GM12878 (cell line): ENCODE measurements around the gene STRADB. TPM values are rescaled to one million over a fixed set of nuclear protein-coding genes. Genes with fewer than 3 reads are reported as not detected.
A peak's percentile ranks its signal among the peaks of the same experiment; 100 is the strongest.

Experiments used
- BCLAF1 ChIP-seq: fragments of 450-650 bp; IDR thresholded peaks from 2 replicates; pipeline ENCODE4 v1.6.1; 2017; ENCODE audit warnings: antibody characterized with exemption, mild to moderate bottlenecking, moderate library complexity
- BHLHE40 ChIP-seq, 2 experiments: fragments of 450-650 bp in 1 of 2; IDR thresholded peaks; 2 replicates each; pipeline ENCODE4 v1.6.1; 2011 to 2017; ENCODE audit warnings: low read depth in 2 of 2, borderline replicate concordance in 1 of 2, improper control_type of control experiment in 1 of 2, low read length in 1 of 2, mild to moderate bottlenecking in 1 of 2
- CEBPZ ChIP-seq: fragments of 150-350 bp; IDR thresholded peaks from 2 replicates; pipeline ENCODE4 v1.6.1; 2016; ENCODE audit warnings: low read depth, low read length
- MEF2B ChIP-seq: fragments of 450-650 bp; IDR thresholded peaks from 2 replicates; pipeline ENCODE4 v1.6.1; 2018; ENCODE audit warnings: mild to moderate bottlenecking, moderate library complexity; ENCODE audit not compliant: partially characterized antibody, poor library complexity, severe bottlenecking
- USF2 ChIP-seq: IDR thresholded peaks from 2 replicates; pipeline ENCODE4 v1.6.1; 2011; ENCODE audit warnings: low read depth, low read length, improper control_type of control experiment, borderline replicate concordance
- ZNF274 ChIP-seq: IDR thresholded peaks from one replicate; pipeline ENCODE4 v1.8.0; 2011; ENCODE audit not compliant: insufficient read length, insufficient read depth
- polyA plus RNA-seq, 11 experiments: library from polyadenylated mRNA; depleted of rRNA in 4 of 11; unstranded in 6 of 11; stranded (reverse) in 5 of 11; fragments of >200 nt; fragmentation: Nextera tagmentation in 4 of 11; fragmentation: Illumina TruSeq in 1 of 11; extraction: Ambion mirVana in 4 of 11; extraction: Trizol in 1 of 11; gene quantifications; 1 replicate in 1 of 11; 2 replicates in 10 of 11; pipeline versions ENCODE4 v1.2.1 to v1.2.3, GENCODE V29; 2011 to 2016; ENCODE audit warnings: inconsistent platforms in 2 of 11, missing spikeins in 2 of 11, low read depth in 1 of 11
- total RNA-seq, 4 experiments: library from RNA; depleted of rRNA in 3 of 4; stranded (reverse); fragments of >200 nt in 3 of 4; fragmentation: Illumina TruSeq in 1 of 4; extraction: Trizol in 1 of 4; gene quantifications; 2 replicates each; pipeline versions ENCODE4 v1.2.1 to v1.2.3, GENCODE V29; 2013 to 2021

STRADB gene
- total and polyA plus RNA-seq, 10 of the 15 experiments (the other 5 are each of a cell fraction or from before 2014, with no cell fraction given) = 7.6 to 58.3 (median 32.2) TPM

GRCh38 chr2:201452058-201452921 is 750 bp downstream of the STRADB start (continued):
- TF ChIP-seq USF2 (no peak), BHLHE40 (IDR thresholded peaks at IDR 0.05; ENCODE audit: borderline replicate concordance in 1 of 2, low read depth in 2 of 2, low read length in 1 of 2) (0 out of 4 replicates have a peak, but pooled peaks of 1 of the 2 experiments have one; percentile 2), BCLAF1 (no peak), CEBPZ (no peak), ZNF274 (no peak), MEF2B (no peak)
